BJ (cell line): ENCODE measurements around the gene SLC36A3. TPM values are rescaled to one million over a fixed set of nuclear protein-coding genes. Genes with fewer than 3 reads are reported as not detected.
A peak's percentile ranks its signal among the peaks of the same experiment; 100 is the strongest.

Source experiments
- CTCF ChIA-PET: fragments of 350-600 bp; formaldehyde crosslinking; extraction: SDS; loops from one replicate; lab custom pipeline; 2021; ENCODE audit warnings: antibody characterized with exemption, inconsistent platforms; lab: Yijun Ruan, JAX
- POLR2A ChIA-PET: fragments of 300-600 bp; sonication (Branson Sonifier 250); formaldehyde crosslinking; extraction: SDS; loops from one replicate; lab custom pipeline; 2021; ENCODE audit warnings: antibody characterized with exemption; lab: Charles Lee
- DNase-seq: peaks from one replicate; pipeline ENCODE4 v3.0.0-alpha.2; 2011; ENCODE audit warnings: low read depth
- H3K27me3 ChIP-seq: 2 replicates; pipeline ENCODE4 v1.6.0; 2011; ENCODE audit warnings: low read length; ENCODE audit not compliant: control insufficient read depth, insufficient read depth
- H3K36me3 ChIP-seq: 2 replicates; pipeline ENCODE4 v1.5.1; 2011; ENCODE audit warnings: low read length; ENCODE audit not compliant: control insufficient read depth, insufficient read depth
- H3K4me3 ChIP-seq: 2 replicates; pipeline ENCODE4 v1.5.1; 2011; ENCODE audit warnings: low read depth, mild to moderate bottlenecking, control low read depth, low read length
- polyA plus RNA-seq: library from polyadenylated mRNA; depleted of rRNA; stranded (reverse); fragments of >200 nt; gene quantifications from 2 replicates; pipeline ENCODE4 v1.2.3, GENCODE V29; 2011
- TF ChIP-seq, protein P1 (sequence below): IDR thresholded peaks from 2 replicates; pipeline ENCODE4 v1.5.1; 2011; ENCODE audit warnings: low read depth, mild to moderate bottlenecking, control low read depth, inconsistent platforms, low read length, moderate library complexity; ENCODE audit not compliant: insufficient read depth

Gene SLC36A3
- polyA plus RNA-seq, 1 experiment, result not detected

DNA sequence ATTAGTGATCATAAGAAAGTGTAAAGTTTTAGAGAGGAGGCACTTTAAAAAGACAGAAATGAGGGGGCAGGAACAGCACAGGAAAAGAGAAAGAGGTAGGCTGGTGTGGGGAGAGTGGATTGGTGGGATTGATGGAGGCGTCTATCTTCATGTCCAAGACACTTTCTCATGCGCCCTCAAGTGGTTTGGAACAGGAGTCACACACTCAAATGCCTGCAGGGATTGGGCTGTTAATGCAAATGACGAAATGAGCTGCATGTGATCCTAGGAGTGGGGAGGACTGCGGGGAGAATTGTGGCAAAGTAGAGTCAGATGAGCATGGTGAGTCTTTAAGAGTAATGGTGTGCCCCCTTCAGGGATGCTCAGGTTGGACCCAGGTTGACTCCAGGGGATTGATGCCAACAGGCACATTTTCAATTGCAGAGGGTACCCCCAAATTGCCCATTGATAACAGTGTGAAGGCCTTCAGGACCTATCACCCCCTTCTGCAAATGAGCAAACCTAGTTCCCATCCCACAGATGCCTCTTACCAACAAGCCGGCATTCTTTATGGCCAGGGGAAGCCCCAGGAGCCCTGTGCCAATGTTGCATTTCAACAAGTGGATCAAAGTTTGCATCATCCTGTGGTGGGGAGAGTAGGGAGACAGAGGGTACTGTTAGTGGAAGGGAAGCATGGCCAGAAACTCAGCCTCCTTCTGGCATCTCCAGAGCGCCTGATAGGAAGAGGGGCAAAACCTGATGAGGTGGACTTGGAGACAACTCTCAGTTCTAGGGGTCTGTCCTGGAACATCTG, 5.3 kb downstream of the SLC36A3 start:
- no peak overlapping the region for H3K4me3 ChIP-seq
- peaks cover 3% of the 10 kb centered on the region for H3K27me3 ChIP-seq
- H3K36me3 ChIP-seq, result no peaks in the 10 kb centered on the region
- ChIA-PET CTCF (interaction anchor here (0.6 to 1.0 kb wide), 2 partner anchors 9 to 20 kb away, joined by 3 to 4 read pairs; no protein-coding TSS in a partner anchor), POLR2A (no interaction called here)
- TF ChIP-seq, protein P1, sequence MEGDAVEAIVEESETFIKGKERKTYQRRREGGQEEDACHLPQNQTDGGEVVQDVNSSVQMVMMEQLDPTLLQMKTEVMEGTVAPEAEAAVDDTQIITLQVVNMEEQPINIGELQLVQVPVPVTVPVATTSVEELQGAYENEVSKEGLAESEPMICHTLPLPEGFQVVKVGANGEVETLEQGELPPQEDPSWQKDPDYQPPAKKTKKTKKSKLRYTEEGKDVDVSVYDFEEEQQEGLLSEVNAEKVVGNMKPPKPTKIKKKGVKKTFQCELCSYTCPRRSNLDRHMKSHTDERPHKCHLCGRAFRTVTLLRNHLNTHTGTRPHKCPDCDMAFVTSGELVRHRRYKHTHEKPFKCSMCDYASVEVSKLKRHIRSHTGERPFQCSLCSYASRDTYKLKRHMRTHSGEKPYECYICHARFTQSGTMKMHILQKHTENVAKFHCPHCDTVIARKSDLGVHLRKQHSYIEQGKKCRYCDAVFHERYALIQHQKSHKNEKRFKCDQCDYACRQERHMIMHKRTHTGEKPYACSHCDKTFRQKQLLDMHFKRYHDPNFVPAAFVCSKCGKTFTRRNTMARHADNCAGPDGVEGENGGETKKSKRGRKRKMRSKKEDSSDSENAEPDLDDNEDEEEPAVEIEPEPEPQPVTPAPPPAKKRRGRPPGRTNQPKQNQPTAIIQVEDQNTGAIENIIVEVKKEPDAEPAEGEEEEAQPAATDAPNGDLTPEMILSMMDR, result peak; percentile 64
- peak; percentile 7 for DNase-seq

DNA sequence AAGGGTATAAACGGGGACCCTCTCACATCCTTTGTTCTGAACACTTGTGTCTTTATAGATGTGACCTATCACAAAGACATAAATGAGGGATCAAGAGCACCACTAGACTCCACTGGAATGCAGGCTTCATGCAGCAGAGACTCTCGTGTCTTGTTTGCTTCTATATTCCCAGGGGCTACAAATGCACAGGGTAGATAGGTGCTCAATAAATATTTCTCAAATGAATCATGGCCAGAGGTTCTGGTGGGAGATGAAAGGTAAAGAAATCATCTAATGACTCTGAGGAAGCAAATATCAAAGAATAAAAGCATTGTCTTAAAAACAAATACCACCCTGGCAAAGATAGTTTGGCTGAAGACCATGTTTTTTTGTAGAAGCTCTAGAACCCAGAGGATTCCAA, 6.6 kb downstream of the SLC36A3 start:
- no peak for DNase-seq
- ChIA-PET CTCF (interaction anchor here (1.4 kb wide), 1 partner anchor 21 kb away, joined by 3 read pairs; no protein-coding TSS in a partner anchor), POLR2A (no interaction called here)
- Histone ChIP-seq H3K27me3 (peaks cover 3% of the 10 kb centered on the region), H3K36me3 (no peaks in the 10 kb centered on the region), H3K4me3 (no peak overlapping the region)
- TF ChIP-seq, protein P1, result no peak

DNA sequence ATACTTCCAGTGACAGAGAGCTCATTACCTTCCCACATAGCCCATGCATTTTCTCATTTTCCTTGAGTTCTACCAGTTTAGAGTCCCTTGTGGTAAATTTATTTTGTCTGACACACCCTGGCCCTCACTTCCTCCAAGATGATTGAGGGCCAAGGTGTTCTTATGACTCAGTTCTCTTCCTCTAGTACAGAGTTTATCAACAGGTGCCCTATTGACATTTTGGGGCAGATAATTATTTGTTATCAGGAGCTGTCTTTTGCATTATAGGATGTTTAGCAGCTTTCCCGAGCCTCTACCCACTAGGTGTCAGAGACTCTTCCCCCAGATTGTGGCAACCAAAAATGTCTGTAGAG, 7.1 kb downstream of the SLC36A3 start:
- no peaks in the 10 kb centered on the region for H3K36me3 ChIP-seq
- DNase-seq, result no peak
- POLR2A ChIA-PET, result no interaction called here
- TF ChIP-seq, protein P1, result no peak
- H3K4me3 ChIP-seq, result no peak overlapping the region
- CTCF ChIA-PET, result interaction anchor here (1.4 kb wide), 1 partner anchor 21 kb away, joined by 3 read pairs; no protein-coding TSS in a partner anchor
- H3K27me3 ChIP-seq, result peaks cover 3% of the 10 kb centered on the region

DNA sequence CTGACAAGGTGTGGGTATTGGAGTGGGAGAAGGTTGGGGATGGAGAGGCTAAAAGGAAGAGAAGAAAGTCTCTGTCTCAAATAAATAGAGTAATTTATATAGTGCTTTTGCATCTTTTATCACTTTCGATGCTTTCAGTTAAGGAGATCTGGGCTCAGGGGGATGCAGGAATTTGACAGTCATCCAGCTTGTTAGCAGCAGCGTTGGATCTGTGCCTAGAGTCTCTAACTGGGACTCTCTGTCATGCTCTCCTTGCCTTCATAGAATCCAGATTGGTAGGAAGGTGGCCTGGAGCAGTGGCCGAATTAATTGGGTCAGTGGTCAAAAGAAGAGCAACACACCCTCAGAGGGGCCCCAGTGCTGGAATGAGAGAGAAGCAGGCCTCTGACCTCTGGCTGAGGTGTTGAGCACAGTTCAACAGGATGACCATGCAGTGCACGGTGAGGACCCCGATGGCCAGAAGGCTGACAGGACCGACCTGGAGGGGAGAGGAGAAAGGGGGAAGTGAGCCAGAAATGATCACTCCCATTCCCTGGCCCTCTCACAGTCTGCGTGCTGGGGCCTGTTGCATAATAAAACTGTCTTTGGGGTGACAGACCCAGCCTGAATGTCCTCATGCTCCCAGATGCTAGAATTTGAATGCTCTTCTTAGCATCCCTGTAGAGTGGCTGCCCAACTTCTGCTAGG, 7.6 kb downstream of the SLC36A3 start:
- ChIA-PET CTCF (interaction anchor here (1.1 to 1.4 kb wide), 2 partner anchors 20 to 22 kb away, joined by 3 to 4 read pairs; no protein-coding TSS in a partner anchor), POLR2A (no interaction called here)
- H3K36me3 ChIP-seq, result no peaks in the 10 kb centered on the region
- DNase-seq, result no peak
- TF ChIP-seq, protein P1, result no peak
- H3K27me3 ChIP-seq, result peaks cover 3% of the 10 kb centered on the region
- H3K4me3 ChIP-seq, result no peak overlapping the region

DNA sequence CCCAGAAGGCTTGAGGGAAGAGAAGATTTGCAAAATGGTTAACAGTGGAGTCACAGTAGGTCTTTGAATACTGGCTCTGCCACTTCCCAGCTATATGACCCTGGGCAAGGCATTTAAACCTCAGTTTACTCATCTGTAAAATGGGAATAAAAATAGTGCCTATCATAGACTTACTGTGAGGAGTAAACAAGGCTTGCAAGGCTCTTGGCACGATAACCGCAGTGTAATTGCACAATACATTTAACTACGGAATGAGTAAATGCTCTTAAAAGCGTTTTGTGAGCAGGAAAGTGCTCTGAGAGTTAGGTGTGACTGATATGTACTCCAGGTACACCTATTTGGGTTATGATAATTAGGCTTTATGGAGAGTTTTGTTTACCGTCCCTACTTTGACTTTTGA, 8.4 kb downstream of the SLC36A3 start:
- Histone ChIP-seq H3K36me3 (no peaks in the 10 kb centered on the region), H3K4me3 (no peak overlapping the region), H3K27me3 (peaks cover 3% of the 10 kb centered on the region)
- TF ChIP-seq, protein P1, result no peak
- ChIA-PET POLR2A (no interaction called here), CTCF (interaction anchor here (1.1 kb wide), 1 partner anchor 21 kb away, joined by 4 read pairs; no protein-coding TSS in a partner anchor)
- DNase-seq, result no peak
